ENCODE measurements around the gene KCNT2. TPM values are rescaled to one million over a fixed set of nuclear protein-coding genes. Genes with fewer than 3 reads are reported as not detected.

The KCNT2 gene
- total and polyA plus RNA-seq, 9 of the 15 experiments (the other 6 are each of a cell fraction or from before 2014, with no cell fraction given) = 0.13 to 0.73 (median 0.28) TPM

GRCh38 chr1:196180847-196181593 is 427.2 kb downstream of the KCNT2 start (continued):
- no peak for TF ChIP-seq TSHZ1 (CRISPR knock-in tag; IDR thresholded peaks at IDR 0.05)
- TF ChIP-seq GABPA (tag; conservative IDR thresholded peaks at IDR 0.05; ENCODE audit: low read depth) = 0 out of 2 replicates have a peak, but pooled peaks have one; percentile 28
- no peak for TF ChIP-seq ZNF24 (IDR thresholded peaks at IDR 0.05)
- TF ChIP-seq SIX5 (IDR thresholded peaks at IDR 0.05; ENCODE audit: borderline replicate concordance in 1 of 2, insufficient read depth in 1 of 2, low read depth in 1 of 2, low read length in 2 of 2) = no peak
- TF ChIP-seq MEIS2 (IDR thresholded peaks at IDR 0.05; ENCODE audit: partially characterized antibody) = peak; percentile 69
- TF ChIP-seq MLLT1 (IDR thresholded peaks at IDR 0.05) = no peak
- TF ChIP-seq BCL6 (CRISPR knock-in tag; IDR thresholded peaks at IDR 0.05) = no peak
- TF ChIP-seq CC2D1A (IDR thresholded peaks at IDR 0.05) = 0 out of 2 replicates have a peak, but pooled peaks have one; percentile 13
- TF ChIP-seq ZNF217 (CRISPR knock-in tag; IDR thresholded peaks at IDR 0.05) = no peak
- TF ChIP-seq SMAD3 (CRISPR knock-in tag; conservative IDR thresholded peaks at IDR 0.05) = no peak
